ENCODE data around the gene KSR1.
"Not testable (repeated sequence)": the region's sequence is repeated elsewhere in the genome, so short reads cannot be mapped to it uniquely, and the experiment has no call there.

DNA sequence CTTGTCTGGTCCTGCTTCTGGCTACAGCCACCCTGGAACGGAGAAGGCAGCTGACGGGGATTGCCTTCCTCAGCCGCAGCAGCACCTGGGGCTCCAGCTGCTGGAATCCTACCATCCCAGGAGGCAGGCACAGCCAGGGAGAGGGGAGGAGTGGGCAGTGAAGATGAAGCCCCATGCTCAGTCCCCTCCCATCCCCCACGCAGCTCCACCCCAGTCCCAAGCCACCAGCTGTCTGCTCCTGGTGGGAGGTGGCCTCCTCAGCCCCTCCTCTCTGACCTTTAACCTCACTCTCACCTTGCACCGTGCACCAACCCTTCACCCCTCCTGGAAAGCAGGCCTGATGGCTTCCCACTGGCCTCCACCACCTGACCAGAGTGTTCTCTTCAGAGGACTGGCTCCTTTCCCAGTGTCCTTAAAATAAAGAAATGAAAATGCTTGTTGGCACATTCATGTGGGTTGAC is 192.9 kb downstream of the KSR1 start:
- TF ChIP-seq, protein P1, sequence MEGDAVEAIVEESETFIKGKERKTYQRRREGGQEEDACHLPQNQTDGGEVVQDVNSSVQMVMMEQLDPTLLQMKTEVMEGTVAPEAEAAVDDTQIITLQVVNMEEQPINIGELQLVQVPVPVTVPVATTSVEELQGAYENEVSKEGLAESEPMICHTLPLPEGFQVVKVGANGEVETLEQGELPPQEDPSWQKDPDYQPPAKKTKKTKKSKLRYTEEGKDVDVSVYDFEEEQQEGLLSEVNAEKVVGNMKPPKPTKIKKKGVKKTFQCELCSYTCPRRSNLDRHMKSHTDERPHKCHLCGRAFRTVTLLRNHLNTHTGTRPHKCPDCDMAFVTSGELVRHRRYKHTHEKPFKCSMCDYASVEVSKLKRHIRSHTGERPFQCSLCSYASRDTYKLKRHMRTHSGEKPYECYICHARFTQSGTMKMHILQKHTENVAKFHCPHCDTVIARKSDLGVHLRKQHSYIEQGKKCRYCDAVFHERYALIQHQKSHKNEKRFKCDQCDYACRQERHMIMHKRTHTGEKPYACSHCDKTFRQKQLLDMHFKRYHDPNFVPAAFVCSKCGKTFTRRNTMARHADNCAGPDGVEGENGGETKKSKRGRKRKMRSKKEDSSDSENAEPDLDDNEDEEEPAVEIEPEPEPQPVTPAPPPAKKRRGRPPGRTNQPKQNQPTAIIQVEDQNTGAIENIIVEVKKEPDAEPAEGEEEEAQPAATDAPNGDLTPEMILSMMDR (conservative IDR thresholded peaks at IDR 0.05; ENCODE audit: low read depth, low read length), result not testable (repeated sequence)
- TF ChIP-seq EZH2 (IDR thresholded peaks at IDR 0.05; ENCODE audit: borderline replicate concordance, low read depth, low read length, poor library complexity, severe bottlenecking), result not testable (repeated sequence)
